ENCODE data around the gene CADM1.

Gene CADM1

GRCh38 chr11:115377882-115378296, 126.3 kb downstream of the CADM1 start:
- Histone ChIP-seq H3K27me3 (replicated peaks; ENCODE audit: insufficient read depth, low read length) (no peaks in the 10 kb centered on the region), H2AFZ (ENCODE audit: low read length) (no peak overlapping the region), H3F3A (ENCODE audit: insufficient read depth, low read length) (peaks cover 9% of the 10 kb centered on the region), H3K9me3 (replicated peaks; ENCODE audit: insufficient read depth, low read length) (no peaks in the 10 kb centered on the region), H3K4me2 (ENCODE audit: low read depth, low read length) (peak overlapping the region; percentile 53; the same call in 1 of the 2 replicates), H3K4me1 (ENCODE audit: low read length) (peaks cover 21% of the 10 kb centered on the region), H4K20me1 (ENCODE audit: insufficient read depth, low read length) (no peaks in the 10 kb centered on the region), H3K4me3 (ENCODE audit: low read length) (no peak overlapping the region), H3K27ac (ENCODE audit: low read length) (no peak overlapping the region), H3K9me2 (replicated peaks; ENCODE audit: insufficient read depth, low read length) (no peaks in the 10 kb centered on the region), H3K9ac (ENCODE audit: low read length) (no peak overlapping the region), H3K36me3 (replicated peaks; ENCODE audit: insufficient read depth, low read length) (no peaks in the 10 kb centered on the region), H3K79me2 (ENCODE audit: low read length) (peaks cover 57% of the 10 kb centered on the region)
- TF ChIP-seq CTCF (IDR thresholded peaks at IDR 0.05; ENCODE audit: low read length) (no peak), EZH2phosphoT487 (IDR thresholded peaks at IDR 0.05; ENCODE audit: low read length) (no peak), EZH2 (optimal IDR thresholded peaks at IDR 0.05; ENCODE audit: low read depth, low read length) (no peak)
- DNase-seq, result no peak

GRCh38 chr11:115368616-115369015, 135.6 kb downstream of the CADM1 start:
- Histone ChIP-seq H2AFZ (ENCODE audit: low read length) (no peak overlapping the region), H3K9me2 (replicated peaks; ENCODE audit: insufficient read depth, low read length) (no peaks in the 10 kb centered on the region), H3K4me2 (ENCODE audit: low read depth, low read length) (no peak overlapping the region), H3K4me1 (ENCODE audit: low read length) (no peaks in the 10 kb centered on the region), H3F3A (ENCODE audit: insufficient read depth, low read length) (no peaks in the 10 kb centered on the region), H3K79me2 (ENCODE audit: low read length) (peaks cover 12% of the 10 kb centered on the region), H4K20me1 (ENCODE audit: insufficient read depth, low read length) (no peaks in the 10 kb centered on the region), H3K9ac (ENCODE audit: low read length) (no peak overlapping the region), H3K27me3 (replicated peaks; ENCODE audit: insufficient read depth, low read length) (no peaks in the 10 kb centered on the region), H3K9me3 (replicated peaks; ENCODE audit: insufficient read depth, low read length) (no peaks in the 10 kb centered on the region), H3K36me3 (replicated peaks; ENCODE audit: insufficient read depth, low read length) (no peaks in the 10 kb centered on the region), H3K27ac (ENCODE audit: low read length) (no peak overlapping the region), H3K4me3 (ENCODE audit: low read length) (no peak overlapping the region)
- TF ChIP-seq CTCF (IDR thresholded peaks at IDR 0.05; ENCODE audit: low read length) (no peak), EZH2 (optimal IDR thresholded peaks at IDR 0.05; ENCODE audit: low read depth, low read length) (no peak), EZH2phosphoT487 (IDR thresholded peaks at IDR 0.05; ENCODE audit: low read length) (no peak)
- no peak for DNase-seq

GRCh38 chr11:115366826-115367225, 137.4 kb downstream of the CADM1 start:
- no peaks in the 10 kb centered on the region for H3K27me3 ChIP-seq (replicated peaks; ENCODE audit: insufficient read depth, low read length)
- H3K9ac ChIP-seq (ENCODE audit: low read length), result no peak overlapping the region
- peaks cover 12% of the 10 kb centered on the region for H3K79me2 ChIP-seq (ENCODE audit: low read length)
- no peak overlapping the region for H3K27ac ChIP-seq (ENCODE audit: low read length)
- no peaks in the 10 kb centered on the region for H4K20me1 ChIP-seq (ENCODE audit: insufficient read depth, low read length)
- no peak overlapping the region for H3K4me2 ChIP-seq (ENCODE audit: low read depth, low read length)
- DNase-seq, result no peak
- H3K9me2 ChIP-seq (replicated peaks; ENCODE audit: insufficient read depth, low read length), result no peaks in the 10 kb centered on the region
- no peak overlapping the region for H2AFZ ChIP-seq (ENCODE audit: low read length)
- H3F3A ChIP-seq (ENCODE audit: insufficient read depth, low read length), result no peaks in the 10 kb centered on the region
- H3K4me1 ChIP-seq (ENCODE audit: low read length), result no peaks in the 10 kb centered on the region
- H3K4me3 ChIP-seq (ENCODE audit: low read length), result no peak overlapping the region
- TF ChIP-seq EZH2phosphoT487 (IDR thresholded peaks at IDR 0.05; ENCODE audit: low read length), result no peak
- no peak for TF ChIP-seq EZH2 (optimal IDR thresholded peaks at IDR 0.05; ENCODE audit: low read depth, low read length)
- TF ChIP-seq CTCF (IDR thresholded peaks at IDR 0.05; ENCODE audit: low read length), result no peak
- H3K36me3 ChIP-seq (replicated peaks; ENCODE audit: insufficient read depth, low read length), result no peaks in the 10 kb centered on the region
- no peaks in the 10 kb centered on the region for H3K9me3 ChIP-seq (replicated peaks; ENCODE audit: insufficient read depth, low read length)
